GM06990 (cell line): ENCODE data around the gene TNS1.

Source experiments
- DNase-seq: peaks from one replicate; pipeline ENCODE4 v3.0.0-alpha.2; 2011; ENCODE audit not compliant: insufficient read length; ENCODE audit errors: extremely low read depth
- H3K27me3 ChIP-seq: replicated peaks from 2 replicates; pipeline ENCODE4 v1.6.0; 2011; ENCODE audit warnings: low read length; ENCODE audit not compliant: control insufficient read depth, insufficient read depth
- H3K36me3 ChIP-seq: 2 replicates; pipeline ENCODE4 v1.5.1; 2011; ENCODE audit warnings: low read length; ENCODE audit not compliant: control insufficient read depth, insufficient read depth
- H3K4me3 ChIP-seq: replicated peaks from 2 replicates; pipeline ENCODE4 v1.5.1; 2011; ENCODE audit warnings: low read depth, mild to moderate bottlenecking, control low read depth, low read length
- TF ChIP-seq, protein P1 (sequence below): IDR thresholded peaks from 2 replicates; pipeline ENCODE4 v1.5.1; 2011; ENCODE audit warnings: low read length, control low read depth, mild to moderate bottlenecking, inconsistent platforms; ENCODE audit not compliant: insufficient read depth, poor library complexity, severe bottlenecking

Gene TNS1

DNA sequence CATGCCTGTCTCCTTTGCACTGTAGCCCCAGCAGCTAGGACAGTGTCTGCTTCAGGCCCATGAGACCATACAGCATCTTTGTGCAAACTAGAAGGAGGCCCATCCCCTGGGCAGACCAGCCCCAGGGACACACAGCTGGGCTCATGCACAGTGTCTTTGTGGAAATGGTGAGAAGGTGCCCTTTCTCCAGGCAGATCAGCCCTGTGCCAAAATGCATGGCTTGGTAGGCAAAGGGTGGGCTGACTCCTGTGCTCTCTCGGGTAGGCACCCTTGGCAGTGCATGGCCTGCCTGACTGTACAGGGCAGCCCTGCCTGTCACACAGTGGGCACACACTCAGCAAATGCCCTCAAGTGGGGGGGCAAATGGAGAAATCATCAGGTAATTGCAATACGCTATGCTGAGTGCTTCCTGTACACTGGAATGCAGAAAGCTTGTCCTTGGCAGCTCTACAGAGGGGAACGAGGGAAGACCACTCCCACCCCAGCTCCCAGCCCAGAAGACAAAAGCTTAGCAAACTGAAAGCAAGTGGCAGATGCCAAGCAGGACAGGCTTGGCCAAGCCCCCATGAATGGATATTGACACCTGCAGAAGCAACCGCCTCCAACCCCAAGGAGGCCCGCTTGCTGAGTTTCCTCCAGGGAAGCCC, 21.6 kb downstream of the TNS1 start:
- no peak overlapping the region for H3K4me3 ChIP-seq
- H3K36me3 ChIP-seq = no peaks in the 10 kb centered on the region
- no peak for DNase-seq
- H3K27me3 ChIP-seq = no peaks in the 10 kb centered on the region
- TF ChIP-seq, protein P1, sequence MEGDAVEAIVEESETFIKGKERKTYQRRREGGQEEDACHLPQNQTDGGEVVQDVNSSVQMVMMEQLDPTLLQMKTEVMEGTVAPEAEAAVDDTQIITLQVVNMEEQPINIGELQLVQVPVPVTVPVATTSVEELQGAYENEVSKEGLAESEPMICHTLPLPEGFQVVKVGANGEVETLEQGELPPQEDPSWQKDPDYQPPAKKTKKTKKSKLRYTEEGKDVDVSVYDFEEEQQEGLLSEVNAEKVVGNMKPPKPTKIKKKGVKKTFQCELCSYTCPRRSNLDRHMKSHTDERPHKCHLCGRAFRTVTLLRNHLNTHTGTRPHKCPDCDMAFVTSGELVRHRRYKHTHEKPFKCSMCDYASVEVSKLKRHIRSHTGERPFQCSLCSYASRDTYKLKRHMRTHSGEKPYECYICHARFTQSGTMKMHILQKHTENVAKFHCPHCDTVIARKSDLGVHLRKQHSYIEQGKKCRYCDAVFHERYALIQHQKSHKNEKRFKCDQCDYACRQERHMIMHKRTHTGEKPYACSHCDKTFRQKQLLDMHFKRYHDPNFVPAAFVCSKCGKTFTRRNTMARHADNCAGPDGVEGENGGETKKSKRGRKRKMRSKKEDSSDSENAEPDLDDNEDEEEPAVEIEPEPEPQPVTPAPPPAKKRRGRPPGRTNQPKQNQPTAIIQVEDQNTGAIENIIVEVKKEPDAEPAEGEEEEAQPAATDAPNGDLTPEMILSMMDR = no peak

DNA sequence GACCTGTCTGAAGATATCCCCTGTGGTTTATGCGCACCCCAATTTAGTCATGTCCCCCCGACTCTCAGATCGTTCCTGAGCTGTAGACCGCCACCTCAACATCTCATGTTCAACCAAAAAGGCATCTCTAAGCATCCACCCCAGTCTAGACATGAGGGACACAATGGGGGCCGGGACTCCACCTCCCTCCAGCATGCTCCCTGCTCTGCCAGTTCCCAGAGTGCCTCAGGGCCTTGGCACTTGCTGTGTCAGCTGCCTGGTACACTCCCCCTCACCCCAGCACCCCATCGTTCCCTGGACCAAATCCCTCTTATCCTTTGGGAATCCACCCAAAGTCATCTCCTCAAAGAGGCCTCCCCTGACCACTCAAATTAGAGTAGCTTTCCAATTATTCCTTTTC, 22.2 kb downstream of the TNS1 start:
- TF ChIP-seq, protein P1 = no peak
- H3K36me3 ChIP-seq = no peaks in the 10 kb centered on the region
- no peak for DNase-seq
- no peaks in the 10 kb centered on the region for H3K27me3 ChIP-seq
- H3K4me3 ChIP-seq = no peak overlapping the region

DNA sequence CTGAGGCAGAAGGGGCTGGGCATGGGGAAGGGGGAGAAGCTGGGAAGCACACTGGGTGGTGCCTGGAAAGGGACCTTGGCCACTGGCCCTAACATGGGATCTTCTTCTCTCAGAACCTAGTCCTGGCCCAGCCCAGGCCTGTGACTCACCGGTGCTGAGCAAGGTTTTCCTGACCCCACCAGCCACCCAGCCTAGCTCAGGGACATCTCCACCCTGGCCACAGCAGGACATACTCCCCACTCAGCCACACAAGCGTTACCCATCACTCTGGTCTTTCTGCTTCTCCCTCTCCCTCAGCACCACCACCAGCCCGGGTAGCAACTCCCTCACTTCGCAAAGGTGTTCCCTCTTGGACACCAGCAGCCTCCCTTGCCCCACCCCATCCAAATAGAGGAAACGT, 22.8 kb downstream of the TNS1 start:
- no peak overlapping the region for H3K4me3 ChIP-seq
- no peak for DNase-seq
- TF ChIP-seq, protein P1 = no peak
- H3K36me3 ChIP-seq = no peaks in the 10 kb centered on the region
- H3K27me3 ChIP-seq = no peaks in the 10 kb centered on the region

DNA sequence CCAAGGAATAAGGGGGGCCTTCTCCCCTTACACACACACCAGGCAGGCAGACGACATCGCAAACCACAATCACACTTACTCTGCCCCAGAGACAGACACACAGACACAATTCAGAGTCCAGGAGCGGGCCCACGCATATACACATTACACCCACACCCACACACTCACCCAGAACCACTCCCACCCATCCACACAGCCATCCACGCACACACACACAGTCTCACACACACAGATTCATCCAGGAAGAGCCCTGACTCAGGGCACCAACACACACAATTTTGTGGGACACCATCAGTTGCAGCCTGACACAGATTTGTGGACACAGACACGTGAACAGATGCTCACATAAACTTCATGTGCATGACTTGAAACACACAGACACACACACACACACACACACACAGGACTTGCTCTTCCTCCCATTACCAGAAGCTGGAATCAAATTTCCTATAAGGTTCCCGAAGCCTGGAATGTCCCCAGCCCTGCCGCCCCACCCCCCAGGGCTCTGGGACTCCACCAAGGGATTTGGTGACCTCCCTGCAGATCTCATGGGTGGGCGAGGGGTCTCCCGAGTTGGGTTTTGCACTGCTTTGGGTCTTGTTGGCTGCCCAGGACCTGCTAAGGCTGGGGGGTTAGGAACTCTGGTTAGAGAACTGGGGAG, 23.5 kb downstream of the TNS1 start:
- TF ChIP-seq, protein P1 = no peak
- Histone ChIP-seq H3K27me3 (no peaks in the 10 kb centered on the region; the same call in 1 of the 2 replicates), H3K36me3 (no peaks in the 10 kb centered on the region), H3K4me3 (no peak overlapping the region)
- DNase-seq = no peak

DNA sequence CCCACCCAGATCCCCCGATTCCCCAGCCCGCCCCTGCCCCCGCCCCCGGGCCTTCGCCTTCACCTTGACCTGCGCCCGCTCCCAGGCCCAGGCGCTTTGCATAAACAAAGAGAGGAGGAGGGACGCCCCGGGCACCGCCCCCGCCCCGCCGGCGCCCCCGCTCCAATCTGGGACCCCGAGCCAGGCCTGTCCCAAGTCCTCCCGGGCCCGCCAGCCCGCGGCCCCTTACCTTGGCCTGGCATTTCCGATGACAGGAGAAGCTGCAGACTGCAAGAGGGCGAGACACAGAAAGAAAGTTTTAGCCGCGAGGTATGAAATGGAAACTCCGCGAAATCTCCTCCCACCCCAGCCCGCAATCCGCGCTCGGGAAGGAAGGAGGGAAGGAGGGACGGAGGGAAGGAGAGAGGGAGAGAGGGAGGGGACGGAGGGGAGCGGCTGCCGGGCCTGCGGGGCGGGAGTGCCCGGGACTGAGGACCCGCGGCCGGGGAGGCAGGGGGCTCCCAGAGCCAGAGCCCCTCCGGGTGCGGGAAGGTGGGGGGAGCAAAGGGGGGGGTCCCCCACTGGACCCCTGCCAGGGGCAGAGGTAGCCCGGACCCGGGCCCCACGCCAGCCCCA, 24.2 kb downstream of the TNS1 start:
- Histone ChIP-seq H3K4me3 (no peak overlapping the region), H3K36me3 (no peaks in the 10 kb centered on the region), H3K27me3 (no peaks in the 10 kb centered on the region; the same call in 1 of the 2 replicates)
- TF ChIP-seq, protein P1 = no peak
- no peak for DNase-seq
